DOHH2 (cell line): Measurements from ENCODE around the gene SLC48A1.

Source experiments
- H3F3A ChIP-seq: fragments of 200-600 bp; sonication (generic), shearing (Covaris generic); 2 replicates; pipeline ENCODE4 v1.6.0; 2016; ENCODE audit warnings: antibody characterized with exemption, mild to moderate bottlenecking; ENCODE audit not compliant: control insufficient read depth, insufficient read depth
- H3K27ac ChIP-seq: fragments of 200-600 bp; sonication (generic); 2 replicates; pipeline ENCODE4 v1.5.1; 2014; ENCODE audit warnings: low read depth, mild to moderate bottlenecking, low read length, moderate library complexity
- H3K27me3 ChIP-seq: fragments of 200-600 bp; sonication (generic); 2 replicates; pipeline ENCODE4 v1.6.1; 2014; ENCODE audit warnings: mild to moderate bottlenecking, low read length, mixed read lengths; ENCODE audit not compliant: control insufficient read depth
- H3K36me3 ChIP-seq: fragments of 200-600 bp; sonication (generic); 2 replicates; pipeline ENCODE4 v1.6.1; 2014; ENCODE audit warnings: mild to moderate bottlenecking, low read length, moderate library complexity, mixed read lengths; ENCODE audit not compliant: control insufficient read depth
- H3K4me1 ChIP-seq: fragments of 200-600 bp; sonication (generic); 2 replicates; pipeline ENCODE4 v1.6.1; 2014; ENCODE audit warnings: mild to moderate bottlenecking, low read length, mixed read lengths; ENCODE audit not compliant: control insufficient read depth
- H3K4me2 ChIP-seq: fragments of 200-600 bp; sonication (generic); 2 replicates; pipeline ENCODE4 v1.6.0; 2014; ENCODE audit warnings: mild to moderate bottlenecking, low read length, moderate library complexity
- H3K4me3 ChIP-seq: fragments of 200-600 bp; sonication (generic); 2 replicates; pipeline ENCODE4 v1.5.1; 2014; ENCODE audit warnings: mild to moderate bottlenecking, low read length, mixed read lengths
- H3K79me2 ChIP-seq: fragments of 200-600 bp; sonication (generic); 2 replicates; pipeline ENCODE4 v1.6.1; 2014; ENCODE audit warnings: mild to moderate bottlenecking, low read length, mixed read lengths; ENCODE audit not compliant: control insufficient read depth
- H3K9me2 ChIP-seq: fragments of 200-600 bp; sonication (generic); replicated peaks from 2 replicates; pipeline ENCODE4 v1.6.1; 2014; ENCODE audit warnings: mild to moderate bottlenecking, low read length, mixed read lengths; ENCODE audit not compliant: control insufficient read depth
- H3K9me3 ChIP-seq: fragments of 200-600 bp; sonication (generic); 2 replicates; pipeline ENCODE4 v1.6.1; 2014; ENCODE audit warnings: antibody characterized with exemption, low read length, mixed read lengths; ENCODE audit not compliant: control insufficient read depth, insufficient read depth
- H4K20me1 ChIP-seq: fragments of 200-600 bp; sonication (generic); 2 replicates; pipeline ENCODE4 v1.6.0; 2014; ENCODE audit warnings: low read depth, mild to moderate bottlenecking, antibody characterized with exemption, low read length, moderate library complexity; ENCODE audit not compliant: control insufficient read depth, insufficient read depth
- EZH2phosphoT487 ChIP-seq: fragments of 200-600 bp; sonication (generic); IDR thresholded peaks from 2 replicates; pipeline ENCODE4 v1.6.1; 2017; ENCODE audit warnings: borderline replicate concordance, mild to moderate bottlenecking, antibody characterized with exemption, low read length, moderate library complexity, mixed read lengths
- TF ChIP-seq, protein P1 (sequence below): fragments of 200-600 bp; sonication (generic); IDR thresholded peaks from one replicate; pipeline ENCODE4 v1.5.1; 2014; ENCODE audit warnings: antibody characterized with exemption, mild to moderate bottlenecking, low read depth, low read length; ENCODE audit not compliant: poor library complexity, severe bottlenecking

The SLC48A1 gene

DNA sequence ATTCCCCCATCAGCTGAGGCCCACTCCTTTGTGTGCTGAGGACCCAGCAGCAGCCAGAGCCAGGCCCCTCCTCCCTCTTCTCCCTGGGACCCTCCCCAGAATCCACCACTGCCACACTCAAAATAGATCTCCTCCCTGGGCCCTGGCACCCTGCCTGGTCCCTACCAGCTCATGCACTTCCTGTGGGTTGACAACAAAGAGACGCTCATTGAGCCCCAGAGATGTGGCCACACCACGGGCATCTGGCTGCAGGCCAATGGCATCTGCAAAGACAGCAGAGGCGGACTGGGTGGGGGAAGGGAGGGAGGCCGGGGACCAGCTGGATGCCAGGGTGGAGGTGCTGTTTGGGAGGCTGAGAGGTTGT, 31.7 kb upstream of the SLC48A1 start:
- H3K27ac ChIP-seq: peak overlapping the region; percentile 29
- no peaks in the 10 kb centered on the region for H4K20me1 ChIP-seq
- TF ChIP-seq EZH2phosphoT487: no peak
- TF ChIP-seq, protein P1, sequence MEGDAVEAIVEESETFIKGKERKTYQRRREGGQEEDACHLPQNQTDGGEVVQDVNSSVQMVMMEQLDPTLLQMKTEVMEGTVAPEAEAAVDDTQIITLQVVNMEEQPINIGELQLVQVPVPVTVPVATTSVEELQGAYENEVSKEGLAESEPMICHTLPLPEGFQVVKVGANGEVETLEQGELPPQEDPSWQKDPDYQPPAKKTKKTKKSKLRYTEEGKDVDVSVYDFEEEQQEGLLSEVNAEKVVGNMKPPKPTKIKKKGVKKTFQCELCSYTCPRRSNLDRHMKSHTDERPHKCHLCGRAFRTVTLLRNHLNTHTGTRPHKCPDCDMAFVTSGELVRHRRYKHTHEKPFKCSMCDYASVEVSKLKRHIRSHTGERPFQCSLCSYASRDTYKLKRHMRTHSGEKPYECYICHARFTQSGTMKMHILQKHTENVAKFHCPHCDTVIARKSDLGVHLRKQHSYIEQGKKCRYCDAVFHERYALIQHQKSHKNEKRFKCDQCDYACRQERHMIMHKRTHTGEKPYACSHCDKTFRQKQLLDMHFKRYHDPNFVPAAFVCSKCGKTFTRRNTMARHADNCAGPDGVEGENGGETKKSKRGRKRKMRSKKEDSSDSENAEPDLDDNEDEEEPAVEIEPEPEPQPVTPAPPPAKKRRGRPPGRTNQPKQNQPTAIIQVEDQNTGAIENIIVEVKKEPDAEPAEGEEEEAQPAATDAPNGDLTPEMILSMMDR: no peak
- H3K9me2 ChIP-seq: no peaks in the 10 kb centered on the region
- peaks cover 34% of the 10 kb centered on the region for H3K4me1 ChIP-seq
- H3K36me3 ChIP-seq: no peaks in the 10 kb centered on the region
- peaks cover 10% of the 10 kb centered on the region for H3F3A ChIP-seq
- H3K9me3 ChIP-seq: no peaks in the 10 kb centered on the region
- peak overlapping the region; percentile 74 for H3K4me2 ChIP-seq
- H3K79me2 ChIP-seq: no peaks in the 10 kb centered on the region
- H3K4me3 ChIP-seq: no peak overlapping the region; the same call in 1 of the 2 replicates
- H3K27me3 ChIP-seq: peaks cover 18% of the 10 kb centered on the region

DNA sequence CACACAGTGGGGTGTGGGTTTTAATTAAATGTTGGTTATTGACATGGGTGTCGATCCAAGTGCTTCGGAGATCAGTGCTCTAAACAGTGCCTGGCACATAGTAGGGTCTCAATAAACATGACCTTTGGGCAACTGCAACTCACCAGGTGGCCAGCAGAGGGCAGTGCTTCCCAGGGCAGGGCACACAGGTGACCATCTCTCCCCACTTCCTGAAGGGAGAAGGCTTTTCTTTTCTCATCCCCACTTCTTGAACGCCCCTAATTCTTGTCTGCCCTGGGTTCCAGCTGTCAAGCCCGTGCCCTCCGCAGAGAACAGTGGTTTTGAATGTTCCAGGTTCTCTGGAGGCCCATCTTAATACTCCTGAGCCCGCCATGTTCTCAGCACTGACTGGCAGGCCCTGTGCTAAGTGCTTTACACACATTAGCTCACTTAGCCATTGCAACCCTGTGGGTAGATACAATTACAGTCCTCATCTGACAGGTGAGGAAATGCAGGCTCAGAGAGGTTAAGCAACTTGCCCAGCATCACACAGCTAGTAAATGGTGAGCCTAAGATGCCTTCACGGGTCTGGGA, 30.7 kb upstream of the SLC48A1 start:
- Histone ChIP-seq H4K20me1 (no peaks in the 10 kb centered on the region), H3K36me3 (no peaks in the 10 kb centered on the region), H3K9me2 (no peaks in the 10 kb centered on the region), H3K4me1 (peaks cover 34% of the 10 kb centered on the region), H3K27ac (no peak overlapping the region), H3K79me2 (no peaks in the 10 kb centered on the region), H3K9me3 (no peaks in the 10 kb centered on the region), H3K4me3 (no peak overlapping the region), H3K4me2 (no peak overlapping the region), H3K27me3 (peaks cover 21% of the 10 kb centered on the region), H3F3A (peaks cover 10% of the 10 kb centered on the region)
- TF ChIP-seq EZH2phosphoT487: no peak
- TF ChIP-seq, protein P1: peak; percentile 98

GRCh38 chr12:47743311-47743860, 29.7 kb upstream of the SLC48A1 start:
- H3F3A ChIP-seq: peaks cover 10% of the 10 kb centered on the region
- no peaks in the 10 kb centered on the region for H3K9me3 ChIP-seq
- H3K27me3 ChIP-seq: peaks cover 29% of the 10 kb centered on the region
- H3K79me2 ChIP-seq: no peaks in the 10 kb centered on the region
- H3K4me1 ChIP-seq: peaks cover 34% of the 10 kb centered on the region
- H3K27ac ChIP-seq: no peak overlapping the region
- H3K4me3 ChIP-seq: no peak overlapping the region
- TF ChIP-seq EZH2phosphoT487: no peak
- TF ChIP-seq, protein P1: no peak
- H3K4me2 ChIP-seq: no peak overlapping the region
- H4K20me1 ChIP-seq: 0 out of 2 replicates have a peak, but pooled peaks cover 5% of the 10 kb centered on the region
- H3K9me2 ChIP-seq: no peaks in the 10 kb centered on the region
- no peaks in the 10 kb centered on the region for H3K36me3 ChIP-seq
